Measurements from ENCODE around the gene MYCBP2. TPM values are rescaled to one million over a fixed set of nuclear protein-coding genes. Genes with fewer than 3 reads are reported as not detected.
A peak's percentile ranks its signal among the peaks of the same experiment; 100 is the strongest.

Gene MYCBP2
- total and polyA plus RNA-seq, 5 experiments from 2014 or later = 24.2 to 174 (median 41.4) TPM

- Mint-ChIP-seq H3K27ac (no peak overlapping the region), H3K9me3 (no peaks in the 10 kb centered on the region), H3K27me3 (no peaks in the 10 kb centered on the region), H3K4me3 (no peak overlapping the region), H3K4me1 (peaks cover 0 to 13% (median 0%) of the 10 kb centered on the region in 4 donors), H3K36me3 (peaks cover 0 to 86% (median 23%) of the 10 kb centered on the region in 3 donors)
- DNase-seq (no peak), ATAC-seq (no peak)
- POLR2A ChIA-PET = no interaction called here
Observed at GRCh38 chr13:77061362-77061761, 265.5 kb downstream of the MYCBP2 start.

DNA sequence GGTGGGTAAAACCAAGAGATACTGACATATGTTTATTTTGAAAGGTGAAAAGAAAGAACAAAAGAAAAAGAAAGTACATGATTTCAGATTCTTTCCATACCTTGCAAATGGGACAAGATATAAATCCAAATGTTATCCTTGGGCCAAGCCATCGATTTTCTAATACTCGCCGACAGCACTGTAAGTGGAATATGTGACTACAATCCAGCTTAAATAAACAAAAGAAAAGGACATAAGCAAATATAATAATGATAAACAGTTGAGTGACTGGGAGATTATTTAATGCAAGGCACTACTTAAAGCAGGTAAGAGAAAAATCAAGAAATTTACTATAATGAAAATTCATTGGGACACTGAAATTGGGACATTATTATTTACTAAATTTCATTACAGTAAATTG, 270.0 kb downstream of the MYCBP2 start:
- H3K27me3 Mint-ChIP-seq = no peaks in the 10 kb centered on the region
- no peak overlapping the region for H3K4me3 Mint-ChIP-seq
- POLR2A ChIA-PET = interaction anchor here (0.7 kb wide), 1 partner anchor 119 kb away, joined by 3 read pairs; no protein-coding TSS in a partner anchor
- peaks cover 8 to 82% (median 26%) of the 10 kb centered on the region in 3 donors for H3K36me3 Mint-ChIP-seq
- no peak for ATAC-seq
- peaks cover 0 to 3% (median 0%) of the 10 kb centered on the region in 4 donors for H3K4me1 Mint-ChIP-seq
- no peak for DNase-seq
- H3K27ac Mint-ChIP-seq = peak overlapping the region in 2 of 10 donors; percentile 13 to 27
- no peaks in the 10 kb centered on the region for H3K9me3 Mint-ChIP-seq

- POLR2A ChIA-PET = no interaction called here
- H3K4me1 Mint-ChIP-seq = peaks cover 0 to 3% (median 0%) of the 10 kb centered on the region in 4 donors
Observed at GRCh38 chr13:77056382-77056781, 270.5 kb downstream of the MYCBP2 start.

GRCh38 chr13:77055158-77055557, 271.7 kb downstream of the MYCBP2 start:
- Mint-ChIP-seq H3K27me3 (no peaks in the 10 kb centered on the region), H3K9me3 (no peaks in the 10 kb centered on the region), H3K36me3 (peaks cover 15 to 87% (median 37%) of the 10 kb centered on the region in 3 donors), H3K4me3 (no peak overlapping the region), H3K4me1 (peaks cover 0 to 6% (median 0%) of the 10 kb centered on the region in 4 donors), H3K27ac (peak overlapping the region in 6 of 10 donors; percentile 14 to 90 (median 32))
- no peak for DNase-seq
- POLR2A ChIA-PET = no interaction called here
- no peak for ATAC-seq

More at GRCh38 chr13:77056382-77056781, 270.5 kb downstream of the MYCBP2 start:
- Mint-ChIP-seq H3K27me3 (no peaks in the 10 kb centered on the region), H3K4me3 (no peak overlapping the region), H3K27ac (peak overlapping the region in 2 of 10 donors; percentile 13 to 68), H3K36me3 (peaks cover 8 to 81% (median 26%) of the 10 kb centered on the region in 3 donors), H3K9me3 (no peaks in the 10 kb centered on the region)
- no peak for ATAC-seq
- DNase-seq = no peak

DNA sequence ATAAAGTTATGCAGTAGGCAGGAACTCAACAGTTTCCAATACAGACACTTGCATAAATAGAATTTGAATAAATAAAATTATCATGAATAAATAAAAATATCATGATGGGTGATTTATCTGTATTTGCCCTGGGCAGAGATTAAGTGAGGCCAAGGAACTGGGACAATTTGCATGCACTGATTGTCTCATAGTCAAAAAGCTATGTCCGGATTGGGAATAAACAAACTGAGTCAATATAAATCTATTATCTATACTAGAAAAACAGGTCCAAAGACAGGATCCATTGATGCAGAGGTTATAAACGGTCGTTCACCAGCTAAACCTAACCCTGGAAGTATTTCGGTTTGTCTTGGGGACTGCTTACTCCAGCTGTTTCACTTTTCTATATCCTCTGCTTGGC, 273.7 kb downstream of the MYCBP2 start:
- POLR2A ChIA-PET = no interaction called here
- Mint-ChIP-seq H3K4me3 (no peak overlapping the region), H3K27me3 (no peaks in the 10 kb centered on the region), H3K9me3 (no peaks in the 10 kb centered on the region), H3K27ac (peak overlapping the region in 1 of 10 donors; percentile 11), H3K4me1 (peaks cover 0 to 8% (median 4%) of the 10 kb centered on the region in 4 donors), H3K36me3 (peaks cover 30 to 90% (median 52%) of the 10 kb centered on the region in 3 donors)
- ATAC-seq (no peak), DNase-seq (no peak)

- Mint-ChIP-seq H3K36me3 (peaks cover 26 to 83% (median 35%) of the 10 kb centered on the region in 3 donors), H3K27me3 (no peaks in the 10 kb centered on the region), H3K27ac (peak overlapping the region in 9 of 10 donors; percentile 35 to 90 (median 50)), H3K4me3 (no peak overlapping the region), H3K4me1 (peaks cover 0 to 8% (median 3%) of the 10 kb centered on the region in 4 donors), H3K9me3 (no peaks in the 10 kb centered on the region)
- ATAC-seq (no peak), DNase-seq (no peak)
- POLR2A ChIA-PET = no interaction called here
Observed at GRCh38 chr13:77048681-77049080, 278.2 kb downstream of the MYCBP2 start.

- Mint-ChIP-seq H3K36me3 (peaks cover 26 to 84% (median 34%) of the 10 kb centered on the region in 3 donors), H3K4me3 (no peak overlapping the region), H3K9me3 (no peaks in the 10 kb centered on the region), H3K4me1 (peaks cover 3 to 9% (median 7%) of the 10 kb centered on the region in 4 donors), H3K27ac (peak overlapping the region in 7 of 10 donors; percentile 2 to 82 (median 53)), H3K27me3 (no peaks in the 10 kb centered on the region)
- POLR2A ChIA-PET = interaction anchor here (0.5 kb wide), 1 partner anchor 15 kb away, joined by 5 read pairs; no protein-coding TSS in a partner anchor
- ATAC-seq = no peak
- DNase-seq = no peak
Observed at GRCh38 chr13:77047649-77048343, 279.1 kb downstream of the MYCBP2 start.

- Mint-ChIP-seq H3K27me3 (no peaks in the 10 kb centered on the region), H3K27ac (peak overlapping the region in 6 of 10 donors; percentile 13 to 61 (median 36)), H3K9me3 (no peaks in the 10 kb centered on the region), H3K36me3 (peaks cover under 1 to 36% (median 2%) of the 10 kb centered on the region in 3 donors), H3K4me3 (no peak overlapping the region), H3K4me1 (peaks cover 0 to 11% (median 7%) of the 10 kb centered on the region in 4 donors)
- no peak for DNase-seq
- ATAC-seq = no peak
- POLR2A ChIA-PET = interaction anchor here (1.3 to 2.5 kb wide), 3 partner anchors 10 to 50 kb away, joined by 3 to 12 read pairs (median 4); partner anchors contain the start of gene FBXL3
Observed at GRCh38 chr13:77042566-77043177, 284.2 kb downstream of the MYCBP2 start.

- peaks cover 0 to 19% (median 2%) of the 10 kb centered on the region in 3 donors for H3K36me3 Mint-ChIP-seq
- H3K9me3 Mint-ChIP-seq = no peaks in the 10 kb centered on the region
- peaks cover 0 to 11% (median 7%) of the 10 kb centered on the region in 4 donors for H3K4me1 Mint-ChIP-seq
- ATAC-seq (no peak), DNase-seq (no peak)
- H3K4me3 Mint-ChIP-seq = no peak overlapping the region
- POLR2A ChIA-PET = interaction anchor here (0.8 to 2.5 kb wide), 2 partner anchors 14 to 16 kb away, joined by 3 to 12 read pairs; partner anchors contain the start of gene FBXL3
- no peaks in the 10 kb centered on the region for H3K27me3 Mint-ChIP-seq
- H3K27ac Mint-ChIP-seq = peak overlapping the region in 4 of 10 donors; percentile 7 to 33 (median 15)
Observed at GRCh38 chr13:77040835-77041234, 286.1 kb downstream of the MYCBP2 start.

DNA sequence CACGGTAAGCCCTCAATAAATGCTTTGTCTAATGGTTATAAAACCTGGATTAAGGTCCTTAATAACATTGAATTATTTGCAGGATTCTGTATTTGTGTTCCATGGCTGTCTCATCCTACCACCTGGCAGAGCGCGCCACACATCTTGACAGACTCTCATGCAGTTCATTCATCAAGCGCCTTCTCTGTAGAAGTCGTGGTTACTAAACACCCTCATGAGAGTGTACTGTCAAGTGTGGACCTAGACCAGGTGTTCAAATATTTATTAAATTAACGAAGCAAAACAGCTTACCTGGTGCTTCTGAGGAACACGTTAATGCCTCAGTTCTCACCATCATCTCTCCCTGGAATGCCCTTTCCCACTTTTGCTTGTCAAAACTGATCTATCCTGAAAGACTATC, 286.8 kb downstream of the MYCBP2 start:
- POLR2A ChIA-PET = no interaction called here
- DNase-seq (no peak), ATAC-seq (no peak)
- H3K4me3 Mint-ChIP-seq = no peak overlapping the region
- peaks cover 0 to 11% (median 7%) of the 10 kb centered on the region in 4 donors for H3K4me1 Mint-ChIP-seq
- H3K27ac Mint-ChIP-seq = peak overlapping the region in 1 of 10 donors; percentile 7
- no peaks in the 10 kb centered on the region for H3K27me3 Mint-ChIP-seq
- H3K9me3 Mint-ChIP-seq = no peaks in the 10 kb centered on the region
- H3K36me3 Mint-ChIP-seq = peaks cover 0 to 12% (median 2%) of the 10 kb centered on the region in 3 donors

- no peaks in the 10 kb centered on the region for H3K27me3 Mint-ChIP-seq
- no peak overlapping the region for H3K27ac Mint-ChIP-seq
- peaks cover 0 to 11% (median 7%) of the 10 kb centered on the region in 4 donors for H3K4me1 Mint-ChIP-seq
- H3K36me3 Mint-ChIP-seq = peaks cover 0 to 4% (median 0%) of the 10 kb centered on the region in 3 donors
- no peak for DNase-seq
- no peak overlapping the region for H3K4me3 Mint-ChIP-seq
- no peaks in the 10 kb centered on the region for H3K9me3 Mint-ChIP-seq
- ATAC-seq = no peak
- POLR2A ChIA-PET = no interaction called here
Observed at GRCh38 chr13:77038907-77039480, 287.9 kb downstream of the MYCBP2 start.

- ATAC-seq (no peak), DNase-seq (no peak)
- Mint-ChIP-seq H3K4me3 (no peak overlapping the region), H3K27me3 (no peaks in the 10 kb centered on the region), H3K4me1 (peaks cover 0 to 4% (median 0%) of the 10 kb centered on the region in 4 donors), H3K36me3 (no peaks in the 10 kb centered on the region), H3K27ac (no peak overlapping the region), H3K9me3 (no peaks in the 10 kb centered on the region)
- POLR2A ChIA-PET = interaction anchor here (1.1 kb wide), 1 partner anchor 10 kb away, joined by 3 read pairs; the partner anchor contains the start of gene FBXL3
Observed at GRCh38 chr13:77036279-77036678, 290.6 kb downstream of the MYCBP2 start.

Data from naive thymus-derived CD8-positive, alpha-beta T cell (primary cell).